Upper lobe of left lung (tissue), 6 donors: ENCODE measurements around the gene BIRC3. TPM values are rescaled to one million over a fixed set of nuclear protein-coding genes. Genes with fewer than 3 reads are reported as not detected.

Experiments
- ATAC-seq, 2 donors: fragments of 200-7000 bp; cut with Tn5 transposase; one replicate each; pipeline ENCODE4 v1.9.1; 2022; ENCODE audit warnings: mild to moderate bottlenecking in 2 of 2, moderate library complexity in 2 of 2; ENCODE audit not compliant: low FRiP score in 2 of 2
- DNase-seq, 2 donors: peaks; one replicate each; pipeline ENCODE4 v3.0.0-alpha.2; 2019 to 2020
- H3K27ac ChIP-seq, 4 donors: fragments of 200-600 bp; sonication (generic); one replicate each; pipeline ENCODE4 v1.5.1; 2016 to 2019
- H3K27me3 ChIP-seq, 4 donors: fragments of 200-600 bp; sonication (generic); one replicate each; pipeline ENCODE4 v1.5.1; 2017 to 2019
- H3K36me3 ChIP-seq, 4 donors: fragments of 200-600 bp; sonication (generic); one replicate each; pipeline ENCODE4 v1.5.1; 2016 to 2019
- H3K4me1 ChIP-seq, 4 donors: fragments of 200-600 bp; sonication (generic); one replicate each; pipeline ENCODE4 v1.5.1; 2018 to 2019
- H3K4me3 ChIP-seq, 4 donors: fragments of 200-600 bp; sonication (generic); one replicate each; pipeline ENCODE4 v1.5.1; 2017 to 2019; ENCODE audit warnings: mild to moderate bottlenecking in 2 of 4, moderate library complexity in 1 of 4
- H3K9me3 ChIP-seq, 4 donors: fragments of 200-600 bp; sonication (generic); one replicate each; pipeline ENCODE4 v1.5.1; 2018 to 2019
- EP300 ChIP-seq, 4 donors: sonication (generic); formaldehyde crosslinking; IDR thresholded peaks; one replicate each; pipeline ENCODE4 v1.5.1; 2017; ENCODE audit warnings: antibody characterized with exemption in 4 of 4, control low read depth in 2 of 4
- POLR2A ChIP-seq, 4 donors: fragments of 450-650 bp; IDR thresholded peaks; one replicate each; pipeline ENCODE4 v1.5.1; 2016 to 2017; ENCODE audit warnings: antibody characterized with exemption in 4 of 4, mild to moderate bottlenecking in 2 of 4
- POLR2AphosphoS5 ChIP-seq, 2 donors: sonication (generic); formaldehyde crosslinking; IDR thresholded peaks; one replicate each; pipeline ENCODE4 v1.5.1; 2017; ENCODE audit warnings: antibody characterized with exemption in 2 of 2
- WGBS, 2 donors: methylation state at CpG; one replicate each; pipeline ENCODE4 v1.1.5; 2017 to 2018; 5-methylcytosine and 5-hydroxymethylcytosine counted together
- total RNA-seq, 6 donors: library from RNA; depleted of rRNA in 4 of 6; stranded (reverse); fragments of >200 nt in 4 of 6; gene quantifications; one replicate each; pipeline versions ENCODE4 v1.1.0 to v1.2.1, GENCODE V29; 2016 to 2021
- TF ChIP-seq, protein P1 (sequence below), 6 experiments: fragments of 450-650 bp in 4 of 6; fragments of 200-600 bp in 2 of 6; sonication (generic) in 2 of 6; IDR thresholded peaks; one replicate each; pipeline ENCODE4 v1.5.1; 2016 to 2019; ENCODE audit warnings: antibody characterized with exemption in 6 of 6
- donor health status: DM: no; HTN: no; CAD: no; lungs with moderate emphysema.
- donor health status: DM: no; HTN: yes; CAD: no; lungs with severe emphysema.

Gene BIRC3
- total RNA-seq, 6 donors from 2014 or later = 8.8 to 39.5 (median 19.1) TPM

DNA sequence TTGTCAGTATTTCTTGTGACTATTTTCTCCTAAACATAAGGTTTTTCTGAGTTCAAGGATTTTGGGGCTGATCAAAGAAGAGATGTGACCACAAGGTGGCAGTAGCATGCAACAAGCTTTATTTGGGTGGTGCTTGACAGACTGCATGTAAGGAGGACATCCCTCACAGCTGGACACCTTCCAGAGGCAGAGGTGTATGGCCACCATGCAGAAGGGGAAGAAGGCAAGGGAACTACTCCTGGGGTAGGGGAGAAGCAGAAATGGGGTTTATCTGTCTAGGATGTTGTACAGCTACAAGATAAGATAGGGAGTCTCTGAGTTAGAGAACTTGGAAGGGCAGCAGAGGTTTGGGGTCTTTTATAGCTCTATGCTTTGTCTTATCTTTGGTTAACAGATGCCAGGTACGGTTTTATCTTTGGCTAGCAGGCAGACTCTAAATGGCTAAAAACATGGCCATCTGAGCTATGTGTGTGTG is 24.6 kb downstream of the BIRC3 start:
- Histone ChIP-seq H3K36me3 (peaks cover 0 to 13% (median 5%) of the 10 kb centered on the region in 4 donors), H3K27me3 (no peaks in the 10 kb centered on the region), H3K4me1 (peaks cover 5 to 9% (median 7%) of the 10 kb centered on the region in 4 donors), H3K9me3 (no peaks in the 10 kb centered on the region), H3K27ac (no peak overlapping the region), H3K4me3 (no peak overlapping the region)
- TF ChIP-seq, protein P1, sequence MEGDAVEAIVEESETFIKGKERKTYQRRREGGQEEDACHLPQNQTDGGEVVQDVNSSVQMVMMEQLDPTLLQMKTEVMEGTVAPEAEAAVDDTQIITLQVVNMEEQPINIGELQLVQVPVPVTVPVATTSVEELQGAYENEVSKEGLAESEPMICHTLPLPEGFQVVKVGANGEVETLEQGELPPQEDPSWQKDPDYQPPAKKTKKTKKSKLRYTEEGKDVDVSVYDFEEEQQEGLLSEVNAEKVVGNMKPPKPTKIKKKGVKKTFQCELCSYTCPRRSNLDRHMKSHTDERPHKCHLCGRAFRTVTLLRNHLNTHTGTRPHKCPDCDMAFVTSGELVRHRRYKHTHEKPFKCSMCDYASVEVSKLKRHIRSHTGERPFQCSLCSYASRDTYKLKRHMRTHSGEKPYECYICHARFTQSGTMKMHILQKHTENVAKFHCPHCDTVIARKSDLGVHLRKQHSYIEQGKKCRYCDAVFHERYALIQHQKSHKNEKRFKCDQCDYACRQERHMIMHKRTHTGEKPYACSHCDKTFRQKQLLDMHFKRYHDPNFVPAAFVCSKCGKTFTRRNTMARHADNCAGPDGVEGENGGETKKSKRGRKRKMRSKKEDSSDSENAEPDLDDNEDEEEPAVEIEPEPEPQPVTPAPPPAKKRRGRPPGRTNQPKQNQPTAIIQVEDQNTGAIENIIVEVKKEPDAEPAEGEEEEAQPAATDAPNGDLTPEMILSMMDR (IDR thresholded peaks at IDR 0.05) = peak; percentile 67 to 82 (median 72)
- TF ChIP-seq POLR2A (IDR thresholded peaks at IDR 0.05) = no peak
- no peak for TF ChIP-seq POLR2AphosphoS5 (IDR thresholded peaks at IDR 0.05)
- TF ChIP-seq EP300 (IDR thresholded peaks at IDR 0.05) = no peak
- DNase-seq (peak in 1 of 2 donors; percentile 76), ATAC-seq (peak; percentile 84 to 86)
- 35 to 38% methylated on average over 1 of the region's 1 CpG for WGBS, 2 donors

DNA sequence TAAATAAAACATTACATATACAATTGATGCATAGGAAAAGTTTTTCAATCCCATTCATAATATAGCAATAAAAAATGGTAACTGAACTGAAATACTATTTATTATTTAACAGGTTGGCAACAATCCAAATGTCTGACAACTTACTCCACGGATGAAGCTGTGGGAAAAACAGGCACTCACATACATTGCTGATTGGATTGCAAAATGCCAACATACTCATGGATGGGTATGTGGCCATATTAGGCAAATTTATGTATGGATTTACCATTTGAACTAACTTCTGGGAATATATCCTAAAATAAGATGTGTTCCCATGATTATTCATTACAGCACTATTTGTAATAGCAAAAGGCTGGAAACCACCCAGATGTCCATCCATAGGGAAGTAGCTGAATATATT is 26.5 kb downstream of the BIRC3 start:
- ATAC-seq (no peak), DNase-seq (no peak)
- peaks cover 9 to 16% (median 11%) of the 10 kb centered on the region in 4 donors for H3K4me1 ChIP-seq
- H3K27ac ChIP-seq = no peak overlapping the region
- no peaks in the 10 kb centered on the region for H3K9me3 ChIP-seq
- no peak overlapping the region for H3K4me3 ChIP-seq
- no peaks in the 10 kb centered on the region for H3K27me3 ChIP-seq
- no peaks in the 10 kb centered on the region for H3K36me3 ChIP-seq
- WGBS, 2 donors = 15 to 41% methylated on average over 1 of the region's 1 CpG
- TF ChIP-seq, protein P1 (IDR thresholded peaks at IDR 0.05) = no peak
- no peak for TF ChIP-seq POLR2AphosphoS5 (IDR thresholded peaks at IDR 0.05)
- TF ChIP-seq EP300 (IDR thresholded peaks at IDR 0.05) = no peak
- no peak for TF ChIP-seq POLR2A (IDR thresholded peaks at IDR 0.05)

DNA sequence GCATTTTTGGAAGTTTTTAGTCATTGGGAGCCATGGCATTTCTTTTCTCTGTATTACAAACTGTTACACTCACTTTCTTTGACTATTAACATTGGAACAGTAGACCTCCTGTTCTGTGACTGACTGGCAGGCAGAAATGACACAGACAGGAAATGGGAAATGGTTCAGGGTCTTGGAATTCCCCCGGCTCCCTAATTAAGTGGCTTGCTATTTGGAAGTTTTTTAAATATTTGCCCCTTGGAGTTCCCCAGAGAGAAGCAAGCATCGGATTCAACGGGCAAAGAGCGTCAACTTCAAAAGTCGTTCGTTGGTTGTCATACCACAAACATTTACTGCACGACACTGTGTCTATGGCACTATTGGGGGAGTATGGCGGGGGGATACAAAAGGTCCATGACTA is 28.6 kb downstream of the BIRC3 start:
- Histone ChIP-seq H3K36me3 (peaks cover 0 to 11% (median 1%) of the 10 kb centered on the region in 4 donors), H3K27ac (peak overlapping the region; percentile 98 to 99 (median 98)), H3K4me3 (peak overlapping the region in 3 of 4 donors; percentile 61 to 82 (median 76)), H3K27me3 (no peaks in the 10 kb centered on the region), H3K9me3 (no peaks in the 10 kb centered on the region), H3K4me1 (peaks cover 12 to 26% (median 16%) of the 10 kb centered on the region in 4 donors)
- DNase-seq (no peak), ATAC-seq (no peak)
- no peak for TF ChIP-seq EP300 (IDR thresholded peaks at IDR 0.05)
- TF ChIP-seq, protein P1 (IDR thresholded peaks at IDR 0.05) = no peak
- TF ChIP-seq POLR2AphosphoS5 (IDR thresholded peaks at IDR 0.05) = no peak
- TF ChIP-seq POLR2A (IDR thresholded peaks at IDR 0.05) = no peak
- WGBS, 2 donors = 18 to 23% methylated on average over 8 of the region's 8 CpGs

DNA sequence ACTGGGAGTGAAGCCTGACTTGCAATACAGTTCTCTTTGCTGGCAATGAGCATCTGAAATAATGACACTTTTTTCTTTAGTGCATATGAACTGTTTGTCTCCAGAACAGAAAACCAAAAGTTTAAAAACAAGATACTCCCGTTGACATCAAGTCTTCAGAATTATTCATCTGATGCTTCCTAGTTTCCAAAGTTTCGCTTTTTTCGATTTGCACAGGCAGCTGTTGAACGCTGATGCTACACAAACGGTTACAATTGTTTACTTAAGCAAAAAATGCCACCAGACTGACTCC is 29.1 kb downstream of the BIRC3 start:
- H3K4me1 ChIP-seq = peaks cover 12 to 26% (median 16%) of the 10 kb centered on the region in 4 donors
- TF ChIP-seq EP300 (IDR thresholded peaks at IDR 0.05) = no peak
- TF ChIP-seq, protein P1 (IDR thresholded peaks at IDR 0.05) = no peak
- TF ChIP-seq POLR2A (IDR thresholded peaks at IDR 0.05) = no peak
- TF ChIP-seq POLR2AphosphoS5 (IDR thresholded peaks at IDR 0.05) = no peak
- peaks cover 0 to 16% (median 1%) of the 10 kb centered on the region in 4 donors for H3K36me3 ChIP-seq
- ATAC-seq (no peak), DNase-seq (no peak)
- H3K27me3 ChIP-seq = no peaks in the 10 kb centered on the region
- peak overlapping the region; percentile 98 to 99 (median 98) for H3K27ac ChIP-seq
- H3K9me3 ChIP-seq = no peaks in the 10 kb centered on the region
- H3K4me3 ChIP-seq = peak overlapping the region; percentile 23 to 82 (median 68)
- WGBS, 2 donors = 0% methylated on average over 5 of the region's 5 CpGs
